ENCODE results near the gene MACROD1. TPM values are rescaled to one million over a fixed set of nuclear protein-coding genes. Genes with fewer than 3 reads are reported as not detected.

MACROD1 gene
- total RNA-seq, 1 donor from 2014 or later, result 61.4 TPM

- TF ChIP-seq POLR2AphosphoS5 (IDR thresholded peaks at IDR 0.05; ENCODE audit: insufficient read depth in 1 of 2, low read depth in 1 of 2) (no peak), CTCF (IDR thresholded peaks at IDR 0.05) (no peak), POLR2A (IDR thresholded peaks at IDR 0.05) (no peak)
- intact Hi-C loops (cut with DNase I), result no loop called here
- no peak overlapping the region for H3K27ac ChIP-seq
- DNase-seq (ENCODE audit: extremely low spot score in 2 of 2), result no peak
- H3K4me1 ChIP-seq, result peaks cover 6% of the 10 kb centered on the region
- no peaks in the 10 kb centered on the region for H3K9me3 ChIP-seq
- peaks cover 0 to 48% of the 10 kb centered on the region in 2 donors for H3K36me3 ChIP-seq
- no peaks in the 10 kb centered on the region for H3K27me3 ChIP-seq
- no peak overlapping the region for H3K4me3 ChIP-seq
Measured at GRCh38 chr11:63993993-63994392, 171.9 kb downstream of the MACROD1 start.

GRCh38 chr11:63993100-63993499 is 172.8 kb downstream of the MACROD1 start:
- no peaks in the 10 kb centered on the region for H3K9me3 ChIP-seq
- H3K36me3 ChIP-seq, result peaks cover 0 to 46% of the 10 kb centered on the region in 2 donors
- no peaks in the 10 kb centered on the region for H3K27me3 ChIP-seq
- H3K4me3 ChIP-seq, result no peak overlapping the region
- no peak overlapping the region for H3K27ac ChIP-seq
- H3K4me1 ChIP-seq, result peaks cover 3% of the 10 kb centered on the region
- DNase-seq (ENCODE audit: extremely low spot score in 2 of 2), result no peak
- intact Hi-C loops (cut with DNase I), result no loop called here
- TF ChIP-seq POLR2AphosphoS5 (IDR thresholded peaks at IDR 0.05; ENCODE audit: insufficient read depth in 1 of 2, low read depth in 1 of 2), result no peak
- no peak for TF ChIP-seq CTCF (IDR thresholded peaks at IDR 0.05)
- TF ChIP-seq POLR2A (IDR thresholded peaks at IDR 0.05), result no peak

- Histone ChIP-seq H3K27me3 (no peaks in the 10 kb centered on the region), H3K36me3 (peaks cover 0 to 31% of the 10 kb centered on the region in 2 donors), H3K4me1 (peaks cover 18% of the 10 kb centered on the region), H3K4me3 (no peak overlapping the region), H3K27ac (no peak overlapping the region), H3K9me3 (no peaks in the 10 kb centered on the region)
- intact Hi-C loops (cut with DNase I), result no loop called here
- TF ChIP-seq CTCF (IDR thresholded peaks at IDR 0.05), result no peak
- no peak for TF ChIP-seq POLR2A (IDR thresholded peaks at IDR 0.05)
- no peak for TF ChIP-seq POLR2AphosphoS5 (IDR thresholded peaks at IDR 0.05; ENCODE audit: insufficient read depth in 1 of 2, low read depth in 1 of 2)
- DNase-seq (ENCODE audit: extremely low spot score in 2 of 2), result no peak
Measured at GRCh38 chr11:63991558-63991957, 174.4 kb downstream of the MACROD1 start.

- no peaks in the 10 kb centered on the region for H3K9me3 ChIP-seq
- TF ChIP-seq CTCF (IDR thresholded peaks at IDR 0.05) (no peak), POLR2A (IDR thresholded peaks at IDR 0.05) (no peak), POLR2AphosphoS5 (IDR thresholded peaks at IDR 0.05; ENCODE audit: insufficient read depth in 1 of 2, low read depth in 1 of 2) (no peak)
- peaks cover 0 to 14% of the 10 kb centered on the region in 2 donors for H3K36me3 ChIP-seq
- peak in 1 of 2 donors; percentile 84 for DNase-seq (ENCODE audit: extremely low spot score in 2 of 2)
- peak overlapping the region; percentile 82 for H3K27ac ChIP-seq
- intact Hi-C loops (cut with DNase I), result no loop called here
- H3K4me3 ChIP-seq, result peak overlapping the region; percentile 73 to 95
- peaks cover 26% of the 10 kb centered on the region for H3K4me1 ChIP-seq
- H3K27me3 ChIP-seq, result no peaks in the 10 kb centered on the region
Measured at GRCh38 chr11:63986932-63987513, 178.9 kb downstream of the MACROD1 start.

- Histone ChIP-seq H3K4me3 (peak within 1 kb of the TSS; percentile 73 to 95), H3K4me1 (peaks cover 26% of the 10 kb centered on the region), H3K36me3 (peaks cover 0 to 7% of the 10 kb centered on the region in 2 donors), H3K27me3 (no peaks in the 10 kb centered on the region), H3K9me3 (no peaks in the 10 kb centered on the region), H3K27ac (peak within 1 kb of the TSS; percentile 82)
- DNase-seq (ENCODE audit: extremely low spot score in 2 of 2), result peak in 1 of 2 donors; percentile 92
- intact Hi-C loops (cut with DNase I), result no loop called here
- peak; percentile 83 to 91 for TF ChIP-seq POLR2AphosphoS5 (IDR thresholded peaks at IDR 0.05; ENCODE audit: insufficient read depth in 1 of 2, low read depth in 1 of 2)
- no peak for TF ChIP-seq CTCF (IDR thresholded peaks at IDR 0.05)
- peak in 1 of 2 donors; percentile 16 for TF ChIP-seq POLR2A (IDR thresholded peaks at IDR 0.05)
Measured at GRCh38 chr11:63986156-63986931, 179.6 kb downstream of the MACROD1 start, which contains the start of gene OTUB1. Gene OTUB1 (plus strand): TSS chr11:63986438. CDS start chr11:63986457, 19 bp downstream.
